ENCODE results near the gene KIAA0753. TPM values are rescaled to one million over a fixed set of nuclear protein-coding genes. Genes with fewer than 3 reads are reported as not detected.

The KIAA0753 gene
- total and polyA plus RNA-seq, 2 of the 4 experiments (the other 2 are of a cell fraction) = 10.2 to 17.6 TPM

- H3K14ac ChIP-seq (replicated peaks; ENCODE audit: low read depth, low read length) = no peak overlapping the region
These were observed 105.5 kb downstream of the KIAA0753 start for GRCh38 chr17:6534846-6535514.

More at GRCh38 chr17:6534846-6535514, 105.5 kb downstream of the KIAA0753 start:
- ChIA-PET POLR2A (ENCODE audit: unreplicated experiment) (no interaction called here), CTCF (no interaction called here)
- Histone ChIP-seq H3K36me3 (ENCODE audit: control insufficient read depth, insufficient read depth, low read length) (no peaks in the 10 kb centered on the region), H3K9me3 (ENCODE audit: control insufficient read depth, insufficient read depth, low read length) (peaks cover 3% of the 10 kb centered on the region), H3K4me1 (ENCODE audit: control insufficient read depth, insufficient read depth, low read length) (no peaks in the 10 kb centered on the region), H3K4me3 (ENCODE audit: insufficient read depth, low read depth, low read length) (no peak overlapping the region), H2BK120ac (ENCODE audit: low read depth, low read length) (no peak overlapping the region), H4K8ac (ENCODE audit: low read depth in 2 of 2, low read length in 2 of 2) (no peak overlapping the region), H3K23ac (ENCODE audit: low read depth, low read length) (no peak overlapping the region), H2BK15ac (ENCODE audit: low read depth, low read length) (no peak overlapping the region), H3K9me1 (ENCODE audit: insufficient read depth, low read length) (no peaks in the 10 kb centered on the region), H3K4ac (ENCODE audit: low read depth, low read length) (no peak overlapping the region), H4K5ac (ENCODE audit: low read depth, low read length) (no peak overlapping the region), H3K18ac (ENCODE audit: low read depth, low read length) (no peak overlapping the region), H2AK5ac (ENCODE audit: low read depth, low read length) (no peak overlapping the region), H3K4me2 (ENCODE audit: low read depth, low read length) (no peak overlapping the region), H2BK20ac (ENCODE audit: low read depth, low read length) (no peak overlapping the region), H3K27ac (ENCODE audit: insufficient read depth, low read length) (no peak overlapping the region), H3K79me1 (ENCODE audit: low read depth in 1 of 2, low read length in 2 of 2) (no peaks in the 10 kb centered on the region), H3K27me3 (ENCODE audit: control insufficient read depth, insufficient read depth, low read length) (peaks cover 3% of the 10 kb centered on the region; the same call in 1 of the 2 replicates), H4K91ac (ENCODE audit: insufficient read depth, low read depth, low read length) (no peak overlapping the region), H4K20me1 (ENCODE audit: insufficient read depth, low read length) (no peaks in the 10 kb centered on the region), H3K56ac (ENCODE audit: extremely low read depth, insufficient read depth, low read length) (no peak overlapping the region), H2BK5ac (ENCODE audit: low read depth, low read length, poor library complexity, severe bottlenecking) (no peak overlapping the region), H2AFZ (replicated peaks; ENCODE audit: low read length, poor library complexity) (no peak overlapping the region), H2AK9ac (replicated peaks; ENCODE audit: low read depth, low read length, poor library complexity) (no peak overlapping the region), H3K9ac (ENCODE audit: low read depth, low read length) (no peak overlapping the region)
- DNase-seq = no peak
- intact Hi-C loops (cut with micrococcal nuclease) = no loop called here
- ATAC-seq (ENCODE audit: low read depth) = no peak
- in situ Hi-C loops (cut with MboI; ENCODE audit: low sequenced_read_pairs) = no loop called here
- no TSS peak for BruUV-seq (replicated peaks)
- 53% methylated on average over 2 of the region's 3 CpGs; no CpG with 5 or more reads in 1 of the 2 experiments for WGBS, 2 experiments (ENCODE audit: extremely low coverage in 2 of 2, insufficient read length in 1 of 2)
- no peak for TF ChIP-seq ELK1 (IDR thresholded peaks at IDR 0.05; ENCODE audit: borderline replicate concordance, low read depth, low read length)
- no peak for TF ChIP-seq CTCF (conservative IDR thresholded peaks at IDR 0.05; ENCODE audit: low read depth, low read length)
- TF ChIP-seq NFE2L2 (IDR thresholded peaks at IDR 0.05; ENCODE audit: low read depth, low read length) = no peak
- no peak for TF ChIP-seq RFX5 (IDR thresholded peaks at IDR 0.05; ENCODE audit: low read depth, low read length)
- TF ChIP-seq CHD1 (IDR thresholded peaks at IDR 0.05; ENCODE audit: low read depth, low read length) = no peak
- TF ChIP-seq BHLHE40 (IDR thresholded peaks at IDR 0.05; ENCODE audit: low read depth, low read length) = no peak
- no peak for TF ChIP-seq RCOR1 (IDR thresholded peaks at IDR 0.05; ENCODE audit: insufficient replicate concordance, low read length)
- no peak for TF ChIP-seq POLR2A (IDR thresholded peaks at IDR 0.05; ENCODE audit: low read depth, low read length)
- no peak for TF ChIP-seq USF2 (IDR thresholded peaks at IDR 0.05; ENCODE audit: low read depth, low read length)
- TF ChIP-seq RAD21 (IDR thresholded peaks at IDR 0.05; ENCODE audit: low read length) = no peak
- TF ChIP-seq SMC3 (IDR thresholded peaks at IDR 0.05; ENCODE audit: low read depth, low read length) = no peak
- no peak for TF ChIP-seq MAZ (IDR thresholded peaks at IDR 0.05; ENCODE audit: borderline replicate concordance, low read depth, low read length)
- TF ChIP-seq CEBPB (IDR thresholded peaks at IDR 0.05; ENCODE audit: low read depth, low read length) = no peak
- TF ChIP-seq FOS (IDR thresholded peaks at IDR 0.05; ENCODE audit: low read depth, low read length) = no peak
- no peak for TF ChIP-seq MAFK (IDR thresholded peaks at IDR 0.05; ENCODE audit: low read depth, low read length)
- no peak for TF ChIP-seq MXI1 (IDR thresholded peaks at IDR 0.05; ENCODE audit: borderline replicate concordance, low read depth, low read length)
- dilution Hi-C loops (cut with HindIII; ENCODE audit: low sequenced_read_pairs, unreplicated experiment) = no loop called here
